Nephron progenitor cell (in vitro differentiated cells): ENCODE data around the gene HCFC1.

Experiments
- DNase-seq: peaks from one replicate; pipeline ENCODE4 v3.0.0; 2021
- H3K27ac Mint-ChIP-seq: 2 replicates; pipeline ENCODE4 v1.8.0; 2021; ENCODE audit warnings: mild to moderate bottlenecking, moderate library complexity, mixed read lengths
- H3K27me3 Mint-ChIP-seq: 2 replicates; pipeline ENCODE4 v1.8.0; 2021; ENCODE audit warnings: mild to moderate bottlenecking, low read depth, mixed read lengths; ENCODE audit not compliant: poor library complexity
- H3K36me3 Mint-ChIP-seq: 2 replicates; pipeline ENCODE4 v1.8.0; 2021; ENCODE audit warnings: low read depth, mixed read lengths
- H3K4me1 Mint-ChIP-seq: 2 replicates; pipeline ENCODE4 v1.8.0; 2021; ENCODE audit warnings: mixed read lengths
- H3K4me3 Mint-ChIP-seq: 2 replicates; pipeline ENCODE4 v1.8.0; 2021; ENCODE audit warnings: mild to moderate bottlenecking, moderate library complexity, mixed read lengths
- H3K9me3 Mint-ChIP-seq: 2 replicates; pipeline ENCODE4 v1.8.0; 2021; ENCODE audit warnings: mild to moderate bottlenecking, moderate library complexity, mixed read lengths
- CTCF ChIP-seq: fragments of 200-600 bp; sonication (generic); IDR thresholded peaks from 2 replicates; pipeline ENCODE4 v1.5.0; 2021; ENCODE audit warnings: antibody characterized with exemption

The HCFC1 gene

GRCh38 chrX:153911798-153912197 lies 59.8 kb downstream of the HCFC1 start:
- Mint-ChIP-seq H3K9me3 (peaks cover 46% of the 10 kb centered on the region), H3K27me3 (no peaks in the 10 kb centered on the region), H3K36me3 (peaks cover 5% of the 10 kb centered on the region), H3K4me1 (peaks cover 8% of the 10 kb centered on the region), H3K4me3 (no peak overlapping the region), H3K27ac (no peak overlapping the region)
- no peak for TF ChIP-seq CTCF
- no peak for DNase-seq

- Mint-ChIP-seq H3K27me3 (no peaks in the 10 kb centered on the region), H3K9me3 (peaks cover 39% of the 10 kb centered on the region), H3K4me1 (peaks cover 8% of the 10 kb centered on the region), H3K27ac (no peak overlapping the region), H3K36me3 (no peaks in the 10 kb centered on the region), H3K4me3 (no peak overlapping the region)
- DNase-seq: no peak
- TF ChIP-seq CTCF: no peak
Measured at GRCh38 chrX:153910446-153910845, 61.2 kb downstream of the HCFC1 start.

GRCh38 chrX:153909980-153910360 lies 61.6 kb downstream of the HCFC1 start:
- H3K36me3 Mint-ChIP-seq: no peaks in the 10 kb centered on the region
- peaks cover 39% of the 10 kb centered on the region for H3K9me3 Mint-ChIP-seq
- H3K4me3 Mint-ChIP-seq: no peak overlapping the region
- no peak overlapping the region for H3K27ac Mint-ChIP-seq
- TF ChIP-seq CTCF: no peak
- no peak for DNase-seq
- H3K4me1 Mint-ChIP-seq: peaks cover 8% of the 10 kb centered on the region
- H3K27me3 Mint-ChIP-seq: no peaks in the 10 kb centered on the region

GRCh38 chrX:153909024-153909979 lies 62.3 kb downstream of the HCFC1 start:
- no peaks in the 10 kb centered on the region for H3K36me3 Mint-ChIP-seq
- H3K4me3 Mint-ChIP-seq: no peak overlapping the region
- H3K27ac Mint-ChIP-seq: no peak overlapping the region
- DNase-seq: peak; percentile 68
- peaks cover 12% of the 10 kb centered on the region for H3K4me1 Mint-ChIP-seq
- TF ChIP-seq CTCF: no peak
- H3K27me3 Mint-ChIP-seq: no peaks in the 10 kb centered on the region
- peaks cover 37% of the 10 kb centered on the region for H3K9me3 Mint-ChIP-seq

GRCh38 chrX:153908219-153908860 lies 63.3 kb downstream of the HCFC1 start:
- Mint-ChIP-seq H3K9me3 (peaks cover 39% of the 10 kb centered on the region), H3K36me3 (no peaks in the 10 kb centered on the region), H3K27me3 (no peaks in the 10 kb centered on the region), H3K4me1 (peaks cover 20% of the 10 kb centered on the region), H3K4me3 (no peak overlapping the region), H3K27ac (no peak overlapping the region)
- no peak for TF ChIP-seq CTCF
- no peak for DNase-seq
